Activated T-cell treated with anti-CD3 and anti-CD28 coated beads for 4 hours (primary cell): Measurements from ENCODE around the gene SGPP1.
"Not testable (repeated sequence)": the region's sequence is repeated elsewhere in the genome, so short reads cannot be mapped to it uniquely, and the experiment has no call there.

Experiments
- DNase-seq: peaks from one replicate; pipeline ENCODE4 v3.0.0-alpha.2; 2020

Gene SGPP1

GRCh38 chr14:63725786-63726460 is 1.9 kb downstream of the SGPP1 start:
- DNase-seq: no peak

- no peak for DNase-seq
Measured at GRCh38 chr14:63717702-63718101, 10.2 kb downstream of the SGPP1 start.

GRCh38 chr14:63715360-63715759 is 12.5 kb downstream of the SGPP1 start:
- DNase-seq: no peak

GRCh38 chr14:63713764-63714163 is 14.1 kb downstream of the SGPP1 start:
- no peak for DNase-seq

- DNase-seq: no peak
Measured at GRCh38 chr14:63713058-63713457, 14.8 kb downstream of the SGPP1 start.

GRCh38 chr14:63712123-63712522 is 15.7 kb downstream of the SGPP1 start:
- DNase-seq: no peak

GRCh38 chr14:63710497-63710896 is 17.4 kb downstream of the SGPP1 start:
- no peak for DNase-seq

- no peak for DNase-seq
Measured at GRCh38 chr14:63709589-63709988, 18.3 kb downstream of the SGPP1 start.

- no peak for DNase-seq
Measured at GRCh38 chr14:63707216-63707615, 20.6 kb downstream of the SGPP1 start.

- no peak for DNase-seq
Measured at GRCh38 chr14:63705561-63706070, 22.2 kb downstream of the SGPP1 start.

- DNase-seq: not testable (repeated sequence)
Measured at GRCh38 chr14:63702530-63702929, 25.3 kb downstream of the SGPP1 start.

GRCh38 chr14:63701606-63702299 is 26.1 kb downstream of the SGPP1 start:
- no peak for DNase-seq

- no peak for DNase-seq
Measured at GRCh38 chr14:63692310-63693020, 35.4 kb downstream of the SGPP1 start.

GRCh38 chr14:63689132-63689531 is 38.7 kb downstream of the SGPP1 start:
- no peak for DNase-seq

GRCh38 chr14:63686926-63687325 is 40.9 kb downstream of the SGPP1 start:
- DNase-seq: no peak

- DNase-seq: no peak
Measured at GRCh38 chr14:63685401-63685800, 42.5 kb downstream of the SGPP1 start.

GRCh38 chr14:63682727-63683593 is 44.9 kb downstream of the SGPP1 start:
- no peak for DNase-seq

- no peak for DNase-seq
Measured at GRCh38 chr14:63678536-63678935, 49.3 kb downstream of the SGPP1 start.

GRCh38 chr14:63677891-63678379 is 49.9 kb downstream of the SGPP1 start:
- DNase-seq: no peak

- DNase-seq: no peak
Measured at GRCh38 chr14:63676615-63677014, 51.2 kb downstream of the SGPP1 start.

- no peak for DNase-seq
Measured at GRCh38 chr14:63673886-63674497, 53.9 kb downstream of the SGPP1 start.

GRCh38 chr14:63673255-63673654 is 54.6 kb downstream of the SGPP1 start:
- DNase-seq: no peak
